Esophagus squamous epithelium (tissue), 4 donors: ENCODE measurements around the gene RAB17.

ENCODE experiments used
- CTCF ChIP-seq, 6 experiments: fragments of 450-650 bp in 4 of 6; fragments of 200-600 bp in 2 of 6; sonication (generic) in 2 of 6; IDR thresholded peaks; one replicate each; pipeline ENCODE4 v1.5.1; 2016 to 2019; ENCODE audit warnings: antibody characterized with exemption in 6 of 6, mild to moderate bottlenecking in 4 of 6, moderate library complexity in 4 of 6
- POLR2A ChIP-seq, 4 donors: fragments of 450-650 bp; IDR thresholded peaks; one replicate each; pipeline ENCODE4 v1.6.1; 2017; ENCODE audit warnings: antibody characterized with exemption in 4 of 4, mild to moderate bottlenecking in 4 of 4, moderate library complexity in 3 of 4

GRCh38 chr2:237540223-237540775, 50.2 kb downstream of the RAB17 start:
- no peak for TF ChIP-seq CTCF (IDR thresholded peaks at IDR 0.05)
- TF ChIP-seq POLR2A (IDR thresholded peaks at IDR 0.05): no peak
